NT2/D1 (cell line): Measurements from ENCODE around the gene S100A2.
"Not testable (repeated sequence)": the region's sequence is repeated elsewhere in the genome, so short reads cannot be mapped to it uniquely, and the experiment has no call there.

ENCODE experiments used
- YY1 ChIP-seq: IDR thresholded peaks from 2 replicates; pipeline ENCODE4 v1.6.1; 2011; ENCODE audit not compliant: insufficient read length, insufficient read depth
- ZNF274 ChIP-seq: IDR thresholded peaks from 2 replicates; pipeline ENCODE4 v1.6.1; 2011; ENCODE audit warnings: mild to moderate bottlenecking, low read depth, low read length

DNA sequence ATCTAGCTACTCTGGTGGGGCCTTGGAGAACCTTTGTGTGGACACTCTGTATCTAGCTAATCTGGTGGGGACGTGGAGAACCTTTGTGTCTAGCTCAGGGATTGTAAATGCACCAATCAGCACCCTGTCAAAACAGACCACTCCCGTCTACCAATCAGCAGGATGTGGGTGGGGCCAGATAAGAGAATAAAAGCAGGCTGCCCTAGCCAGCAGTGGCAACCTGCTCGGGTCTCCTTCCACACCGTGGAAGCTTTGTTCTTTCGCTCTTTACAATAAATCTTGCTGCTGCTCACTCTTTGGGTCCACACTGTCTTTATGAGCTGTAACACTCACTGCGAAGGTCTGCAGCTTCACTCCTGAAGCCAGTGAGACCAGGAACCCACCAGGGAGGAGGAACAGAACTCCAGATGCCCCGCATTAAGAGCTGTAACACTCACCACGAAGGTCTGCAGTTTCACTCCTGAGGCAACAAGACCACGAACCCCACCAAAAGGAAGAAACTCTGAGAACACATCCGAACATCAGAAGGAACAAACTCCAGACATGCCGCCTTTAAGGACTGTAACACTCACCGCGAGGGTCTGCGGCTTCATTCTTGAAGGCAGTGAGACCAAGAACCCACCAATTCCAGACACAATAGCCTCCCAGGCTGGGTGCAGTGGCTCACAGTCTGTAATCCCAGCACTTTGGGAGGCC lies 43.1 kb downstream of the S100A2 start:
- TF ChIP-seq ZNF274, YY1: not testable (repeated sequence)
